ENCODE measurements around the gene SSC4D.

- TF ChIP-seq CTCF (conservative IDR thresholded peaks at IDR 0.05 in 1 of 2, IDR thresholded peaks at IDR 0.05 in 1 of 2; ENCODE audit: low read depth in 1 of 2, low read length in 2 of 2) = no peak
- TF ChIP-seq EZH2 (IDR thresholded peaks at IDR 0.05; ENCODE audit: low read length, missing control alignments) = no peak
These were observed 9.2 kb downstream of the SSC4D start for GRCh38 chr7:76400248-76400647.
